Measurements from ENCODE around the gene CRELD1.

GRCh38 chr3:9903238-9903624, 30.4 kb upstream of the CRELD1 start:
- TF ChIP-seq, protein P1, sequence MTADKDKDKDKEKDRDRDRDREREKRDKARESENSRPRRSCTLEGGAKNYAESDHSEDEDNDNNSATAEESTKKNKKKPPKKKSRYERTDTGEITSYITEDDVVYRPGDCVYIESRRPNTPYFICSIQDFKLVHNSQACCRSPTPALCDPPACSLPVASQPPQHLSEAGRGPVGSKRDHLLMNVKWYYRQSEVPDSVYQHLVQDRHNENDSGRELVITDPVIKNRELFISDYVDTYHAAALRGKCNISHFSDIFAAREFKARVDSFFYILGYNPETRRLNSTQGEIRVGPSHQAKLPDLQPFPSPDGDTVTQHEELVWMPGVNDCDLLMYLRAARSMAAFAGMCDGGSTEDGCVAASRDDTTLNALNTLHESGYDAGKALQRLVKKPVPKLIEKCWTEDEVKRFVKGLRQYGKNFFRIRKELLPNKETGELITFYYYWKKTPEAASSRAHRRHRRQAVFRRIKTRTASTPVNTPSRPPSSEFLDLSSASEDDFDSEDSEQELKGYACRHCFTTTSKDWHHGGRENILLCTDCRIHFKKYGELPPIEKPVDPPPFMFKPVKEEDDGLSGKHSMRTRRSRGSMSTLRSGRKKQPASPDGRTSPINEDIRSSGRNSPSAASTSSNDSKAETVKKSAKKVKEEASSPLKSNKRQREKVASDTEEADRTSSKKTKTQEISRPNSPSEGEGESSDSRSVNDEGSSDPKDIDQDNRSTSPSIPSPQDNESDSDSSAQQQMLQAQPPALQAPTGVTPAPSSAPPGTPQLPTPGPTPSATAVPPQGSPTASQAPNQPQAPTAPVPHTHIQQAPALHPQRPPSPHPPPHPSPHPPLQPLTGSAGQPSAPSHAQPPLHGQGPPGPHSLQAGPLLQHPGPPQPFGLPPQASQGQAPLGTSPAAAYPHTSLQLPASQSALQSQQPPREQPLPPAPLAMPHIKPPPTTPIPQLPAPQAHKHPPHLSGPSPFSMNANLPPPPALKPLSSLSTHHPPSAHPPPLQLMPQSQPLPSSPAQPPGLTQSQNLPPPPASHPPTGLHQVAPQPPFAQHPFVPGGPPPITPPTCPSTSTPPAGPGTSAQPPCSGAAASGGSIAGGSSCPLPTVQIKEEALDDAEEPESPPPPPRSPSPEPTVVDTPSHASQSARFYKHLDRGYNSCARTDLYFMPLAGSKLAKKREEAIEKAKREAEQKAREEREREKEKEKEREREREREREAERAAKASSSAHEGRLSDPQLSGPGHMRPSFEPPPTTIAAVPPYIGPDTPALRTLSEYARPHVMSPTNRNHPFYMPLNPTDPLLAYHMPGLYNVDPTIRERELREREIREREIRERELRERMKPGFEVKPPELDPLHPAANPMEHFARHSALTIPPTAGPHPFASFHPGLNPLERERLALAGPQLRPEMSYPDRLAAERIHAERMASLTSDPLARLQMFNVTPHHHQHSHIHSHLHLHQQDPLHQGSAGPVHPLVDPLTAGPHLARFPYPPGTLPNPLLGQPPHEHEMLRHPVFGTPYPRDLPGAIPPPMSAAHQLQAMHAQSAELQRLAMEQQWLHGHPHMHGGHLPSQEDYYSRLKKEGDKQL (CRISPR knock-in tag; IDR thresholded peaks at IDR 0.05; ENCODE audit: borderline replicate concordance) = no peak
- TF ChIP-seq HMGXB4 (CRISPR knock-in tag; IDR thresholded peaks at IDR 0.05) = no peak
- TF ChIP-seq NR2C1 (IDR thresholded peaks at IDR 0.05) = no peak
- no peak for TF ChIP-seq NR2C1 (tag; IDR thresholded peaks at IDR 0.05)
- TF ChIP-seq ZNF232 (CRISPR knock-in tag; IDR thresholded peaks at IDR 0.05) = no peak
- TF ChIP-seq ZNF165 (CRISPR knock-in tag; IDR thresholded peaks at IDR 0.05; ENCODE audit: borderline replicate concordance) = no peak
